CD4-positive, alpha-beta T cell (primary cell): ENCODE results near the gene TADA1. TPM values are rescaled to one million over a fixed set of nuclear protein-coding genes. Genes with fewer than 3 reads are reported as not detected.

Experiments used
- ATAC-seq: fragments of 200-7000 bp; cut with Tn5 transposase; one replicate; pipeline ENCODE4 v1.10.0; 2022; ENCODE audit warnings: mild to moderate bottlenecking; ENCODE audit not compliant: poor library complexity
- CTCF ChIA-PET: fragments of 350-600 bp; sonication (Branson Sonifier 250); formaldehyde crosslinking; loops from one replicate; lab custom pipeline; 2021; ENCODE audit warnings: antibody characterized with exemption, inconsistent platforms; lab: Charles Lee
- POLR2A ChIA-PET: fragments of 350-600 bp; sonication (Branson Sonifier 250); formaldehyde crosslinking; loops from one replicate; lab custom pipeline; 2021; ENCODE audit warnings: antibody characterized with exemption, inconsistent platforms; lab: Charles Lee
- DNase-seq, 14 experiments: peaks; one replicate each; pipeline ENCODE4 v3.0.0-alpha.2; 2013 to 2020; ENCODE audit warnings: mixed read lengths in 2 of 14
- H3K27ac ChIP-seq, 2 donors: one replicate each; pipeline versions ENCODE4 v1.5.1 to v1.7.0; 2013; ENCODE audit warnings: low read length in 2 of 2, low read depth in 1 of 2, mild to moderate bottlenecking in 1 of 2
- H3K27me3 ChIP-seq, 2 experiments: 1 replicate in 1 of 2; 2 replicates in 1 of 2; pipeline versions ENCODE4 v1.6.1 to v1.7.0; 2013; ENCODE audit warnings: low read length in 2 of 2, control low read depth in 1 of 2, mild to moderate bottlenecking in 1 of 2, moderate library complexity in 1 of 2; ENCODE audit not compliant: insufficient read depth in 2 of 2, control insufficient read depth in 1 of 2
- H3K36me3 ChIP-seq: one replicate; pipeline ENCODE4 v1.6.1; 2013; ENCODE audit warnings: low read length, control low read depth; ENCODE audit not compliant: insufficient read depth
- H3K4me1 ChIP-seq: one replicate; pipeline ENCODE4 v1.6.1; 2013; ENCODE audit warnings: low read length, control low read depth; ENCODE audit not compliant: insufficient read depth
- H3K4me3 ChIP-seq: one replicate; pipeline ENCODE4 v1.5.1; 2013; ENCODE audit warnings: mild to moderate bottlenecking, low read length, moderate library complexity
- H3K9me3 ChIP-seq, 2 experiments: 1 replicate in 1 of 2; 2 replicates in 1 of 2; pipeline versions ENCODE4 v1.6.1 to v1.7.0; 2013; ENCODE audit warnings: low read length in 2 of 2, mild to moderate bottlenecking in 2 of 2, control low read depth in 1 of 2, moderate library complexity in 1 of 2; ENCODE audit not compliant: control insufficient read depth in 1 of 2, insufficient read depth in 1 of 2
- H3K27ac Mint-ChIP-seq: one replicate; pipeline ENCODE4 v1.8.0; 2020; ENCODE audit warnings: mixed read lengths
- H3K27me3 Mint-ChIP-seq: one replicate; pipeline ENCODE4 v1.8.0; 2021; ENCODE audit warnings: mixed read lengths
- H3K36me3 Mint-ChIP-seq: one replicate; pipeline ENCODE4 v1.8.0; 2021; ENCODE audit warnings: low read depth, mixed read lengths
- H3K4me1 Mint-ChIP-seq: one replicate; pipeline ENCODE4 v1.8.0; 2021; ENCODE audit warnings: low read depth, mixed read lengths
- H3K4me3 Mint-ChIP-seq: one replicate; pipeline ENCODE4 v1.8.0; 2020; ENCODE audit warnings: mild to moderate bottlenecking, mixed read lengths
- H3K9me3 Mint-ChIP-seq: one replicate; pipeline ENCODE4 v1.8.0; 2020; ENCODE audit warnings: mixed read lengths
- intact Hi-C, 2 experiments: fragments of 100-400 bp; cut with DNase I in 1 of 2; cut with micrococcal nuclease in 1 of 2; formaldehyde crosslinking; loops; one replicate each; pipeline versions ENCODE4 v1.15.1 to v1.9.0; 2023 to 2025; cut with DNase I, micrococcal nuclease
- total RNA-seq, 174 experiments: library from RNA in 2 of 174; stranded (reverse) in 2 of 174; gene quantifications; one replicate each; pipeline ENCODE4 v1.2.3 and lab custom pipeline; 2021 to 2026
- TF ChIP-seq, protein P1 (sequence below): fragments of 200-600 bp; IDR thresholded peaks from one replicate; pipeline ENCODE4 v1.8.0; 2022; ENCODE audit warnings: antibody characterized with exemption, mild to moderate bottlenecking

Gene TADA1
- total RNA-seq, 2 experiments from 2014 or later = 15.8 to 16.4 TPM

DNA sequence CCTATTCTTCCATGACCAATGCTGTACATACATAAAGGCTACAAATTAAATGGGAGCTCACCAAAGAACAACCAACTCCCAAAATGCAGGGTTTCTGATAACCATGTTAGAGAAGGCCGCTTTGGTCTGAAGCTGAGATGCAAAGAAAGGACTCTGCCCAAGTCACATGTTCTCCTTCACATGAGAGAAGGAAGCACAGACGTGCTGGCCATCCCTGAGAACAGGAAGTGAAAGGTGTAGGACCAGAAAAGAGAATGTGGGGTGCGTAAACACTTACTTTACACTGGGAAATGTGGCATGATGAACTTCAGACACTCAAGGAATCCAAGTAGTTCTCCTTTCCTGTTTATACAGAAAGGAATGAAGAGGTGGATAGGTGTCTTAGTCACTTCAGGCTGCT, 31.7 kb upstream of the TADA1 start:
- Histone ChIP-seq H3K27ac (no peak overlapping the region), H3K4me1 (peaks cover 3% of the 10 kb centered on the region), H3K9me3 (no peaks in the 10 kb centered on the region), H3K27me3 (no peaks in the 10 kb centered on the region), H3K36me3 (no peaks in the 10 kb centered on the region), H3K4me3 (no peak overlapping the region)
- CTCF ChIA-PET = no interaction called here
- ATAC-seq (no peak), DNase-seq (no peak)
- Mint-ChIP-seq H3K27ac (no peak overlapping the region), H3K4me3 (no peak overlapping the region), H3K4me1 (no peaks in the 10 kb centered on the region), H3K9me3 (no peaks in the 10 kb centered on the region), H3K36me3 (no peaks in the 10 kb centered on the region), H3K27me3 (no peaks in the 10 kb centered on the region)
- TF ChIP-seq, protein P1, sequence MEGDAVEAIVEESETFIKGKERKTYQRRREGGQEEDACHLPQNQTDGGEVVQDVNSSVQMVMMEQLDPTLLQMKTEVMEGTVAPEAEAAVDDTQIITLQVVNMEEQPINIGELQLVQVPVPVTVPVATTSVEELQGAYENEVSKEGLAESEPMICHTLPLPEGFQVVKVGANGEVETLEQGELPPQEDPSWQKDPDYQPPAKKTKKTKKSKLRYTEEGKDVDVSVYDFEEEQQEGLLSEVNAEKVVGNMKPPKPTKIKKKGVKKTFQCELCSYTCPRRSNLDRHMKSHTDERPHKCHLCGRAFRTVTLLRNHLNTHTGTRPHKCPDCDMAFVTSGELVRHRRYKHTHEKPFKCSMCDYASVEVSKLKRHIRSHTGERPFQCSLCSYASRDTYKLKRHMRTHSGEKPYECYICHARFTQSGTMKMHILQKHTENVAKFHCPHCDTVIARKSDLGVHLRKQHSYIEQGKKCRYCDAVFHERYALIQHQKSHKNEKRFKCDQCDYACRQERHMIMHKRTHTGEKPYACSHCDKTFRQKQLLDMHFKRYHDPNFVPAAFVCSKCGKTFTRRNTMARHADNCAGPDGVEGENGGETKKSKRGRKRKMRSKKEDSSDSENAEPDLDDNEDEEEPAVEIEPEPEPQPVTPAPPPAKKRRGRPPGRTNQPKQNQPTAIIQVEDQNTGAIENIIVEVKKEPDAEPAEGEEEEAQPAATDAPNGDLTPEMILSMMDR = no peak
- intact Hi-C loops = loop anchor here in 1 of 2 experiments (2.0 to 5.0 kb wide), 2 partner anchors 221 to 635 kb away; no protein-coding TSS in a partner anchor
- POLR2A ChIA-PET = no interaction called here

GRCh38 chr1:166907051-166907450, 31.0 kb upstream of the TADA1 start:
- Histone ChIP-seq H3K27ac (no peak overlapping the region), H3K9me3 (no peaks in the 10 kb centered on the region), H3K27me3 (no peaks in the 10 kb centered on the region), H3K36me3 (no peaks in the 10 kb centered on the region), H3K4me3 (no peak overlapping the region), H3K4me1 (peaks cover 3% of the 10 kb centered on the region)
- ChIA-PET CTCF (interaction anchor here (1.0 kb wide), 1 partner anchor 214 kb away, joined by 4 read pairs; no protein-coding TSS in a partner anchor), POLR2A (no interaction called here)
- H3K27ac Mint-ChIP-seq = no peak overlapping the region
- intact Hi-C loops = loop anchor here in 1 of 2 experiments (5.0 kb wide), 1 partner anchor 635 kb away; no protein-coding TSS in a partner anchor
- no peak for ATAC-seq
- H3K4me1 Mint-ChIP-seq = no peaks in the 10 kb centered on the region
- no peaks in the 10 kb centered on the region for H3K9me3 Mint-ChIP-seq
- H3K4me3 Mint-ChIP-seq = no peak overlapping the region
- H3K36me3 Mint-ChIP-seq = no peaks in the 10 kb centered on the region
- TF ChIP-seq, protein P1 = no peak
- DNase-seq = no peak
- H3K27me3 Mint-ChIP-seq = no peaks in the 10 kb centered on the region

GRCh38 chr1:166906647-166907046, 30.6 kb upstream of the TADA1 start:
- H3K27me3 ChIP-seq = no peaks in the 10 kb centered on the region
- H3K9me3 ChIP-seq = no peaks in the 10 kb centered on the region
- Mint-ChIP-seq H3K9me3 (no peaks in the 10 kb centered on the region), H3K4me3 (no peak overlapping the region), H3K36me3 (no peaks in the 10 kb centered on the region), H3K27me3 (no peaks in the 10 kb centered on the region), H3K4me1 (no peaks in the 10 kb centered on the region), H3K27ac (no peak overlapping the region)
- ATAC-seq = no peak
- intact Hi-C loops = loop anchor here in 1 of 2 experiments (5.0 kb wide), 1 partner anchor 636 kb away; no protein-coding TSS in a partner anchor
- ChIA-PET CTCF (interaction anchor here (1.0 kb wide), 1 partner anchor 214 kb away, joined by 4 read pairs; no protein-coding TSS in a partner anchor), POLR2A (no interaction called here)
- H3K27ac ChIP-seq = no peak overlapping the region
- peaks cover 3% of the 10 kb centered on the region for H3K4me1 ChIP-seq
- DNase-seq = no peak
- H3K36me3 ChIP-seq = no peaks in the 10 kb centered on the region
- no peak overlapping the region for H3K4me3 ChIP-seq
- TF ChIP-seq, protein P1 = no peak
